ENCODE measurements around the gene GLCE. TPM values are rescaled to one million over a fixed set of nuclear protein-coding genes. Genes with fewer than 3 reads are reported as not detected.
"Not testable (repeated sequence)": the region's sequence is repeated elsewhere in the genome, so short reads cannot be mapped to it uniquely, and the experiment has no call there.

The GLCE gene
- total RNA-seq, 1 donor: 14.8 TPM

GRCh38 chr15:69169540-69169939, 9.1 kb downstream of the GLCE start:
- H3K4me3 ChIP-seq (ENCODE audit: insufficient read depth, low read length); H3K9me3 ChIP-seq (ENCODE audit: low read depth, low read length); H2AFZ ChIP-seq (ENCODE audit: low read length); H3K79me2 ChIP-seq (ENCODE audit: insufficient read depth, low read length); H3K36me3 ChIP-seq (ENCODE audit: insufficient read depth, low read length); H3K27me3 ChIP-seq (ENCODE audit: insufficient read depth, low read length); H3K4me1 ChIP-seq (ENCODE audit: insufficient read depth, low read length); H4K20me1 ChIP-seq (ENCODE audit: insufficient read depth, low read length); H3K27ac ChIP-seq (ENCODE audit: low read depth, low read length); DNase-seq (ENCODE audit: insufficient read length, low spot score, missing footprints); H3K4me2 ChIP-seq (ENCODE audit: insufficient read depth, low read length): not testable (repeated sequence)

- no peaks in the 10 kb centered on the region for H3K79me2 ChIP-seq (ENCODE audit: insufficient read depth, low read length)
- TF ChIP-seq, protein P1, sequence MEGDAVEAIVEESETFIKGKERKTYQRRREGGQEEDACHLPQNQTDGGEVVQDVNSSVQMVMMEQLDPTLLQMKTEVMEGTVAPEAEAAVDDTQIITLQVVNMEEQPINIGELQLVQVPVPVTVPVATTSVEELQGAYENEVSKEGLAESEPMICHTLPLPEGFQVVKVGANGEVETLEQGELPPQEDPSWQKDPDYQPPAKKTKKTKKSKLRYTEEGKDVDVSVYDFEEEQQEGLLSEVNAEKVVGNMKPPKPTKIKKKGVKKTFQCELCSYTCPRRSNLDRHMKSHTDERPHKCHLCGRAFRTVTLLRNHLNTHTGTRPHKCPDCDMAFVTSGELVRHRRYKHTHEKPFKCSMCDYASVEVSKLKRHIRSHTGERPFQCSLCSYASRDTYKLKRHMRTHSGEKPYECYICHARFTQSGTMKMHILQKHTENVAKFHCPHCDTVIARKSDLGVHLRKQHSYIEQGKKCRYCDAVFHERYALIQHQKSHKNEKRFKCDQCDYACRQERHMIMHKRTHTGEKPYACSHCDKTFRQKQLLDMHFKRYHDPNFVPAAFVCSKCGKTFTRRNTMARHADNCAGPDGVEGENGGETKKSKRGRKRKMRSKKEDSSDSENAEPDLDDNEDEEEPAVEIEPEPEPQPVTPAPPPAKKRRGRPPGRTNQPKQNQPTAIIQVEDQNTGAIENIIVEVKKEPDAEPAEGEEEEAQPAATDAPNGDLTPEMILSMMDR (IDR thresholded peaks at IDR 0.05; ENCODE audit: extremely low read depth, low read depth, low read length): no peak
- H3K27ac ChIP-seq (ENCODE audit: low read depth, low read length): no peak overlapping the region
- DNase-seq (ENCODE audit: insufficient read length, low spot score, missing footprints): no peak
- no peaks in the 10 kb centered on the region for H3K36me3 ChIP-seq (ENCODE audit: insufficient read depth, low read length)
- H3K4me3 ChIP-seq (ENCODE audit: insufficient read depth, low read length): no peak overlapping the region
- H2AFZ ChIP-seq (ENCODE audit: low read length): no peak overlapping the region
- no peaks in the 10 kb centered on the region for H3K9me3 ChIP-seq (ENCODE audit: low read depth, low read length)
- H4K20me1 ChIP-seq (ENCODE audit: insufficient read depth, low read length): no peaks in the 10 kb centered on the region
- H3K27me3 ChIP-seq (ENCODE audit: insufficient read depth, low read length): no peaks in the 10 kb centered on the region
- H3K4me1 ChIP-seq (ENCODE audit: insufficient read depth, low read length): no peaks in the 10 kb centered on the region
- H3K4me2 ChIP-seq (ENCODE audit: insufficient read depth, low read length): no peak overlapping the region
These were observed 10.2 kb downstream of the GLCE start for GRCh38 chr15:69170597-69170996.

DNA sequence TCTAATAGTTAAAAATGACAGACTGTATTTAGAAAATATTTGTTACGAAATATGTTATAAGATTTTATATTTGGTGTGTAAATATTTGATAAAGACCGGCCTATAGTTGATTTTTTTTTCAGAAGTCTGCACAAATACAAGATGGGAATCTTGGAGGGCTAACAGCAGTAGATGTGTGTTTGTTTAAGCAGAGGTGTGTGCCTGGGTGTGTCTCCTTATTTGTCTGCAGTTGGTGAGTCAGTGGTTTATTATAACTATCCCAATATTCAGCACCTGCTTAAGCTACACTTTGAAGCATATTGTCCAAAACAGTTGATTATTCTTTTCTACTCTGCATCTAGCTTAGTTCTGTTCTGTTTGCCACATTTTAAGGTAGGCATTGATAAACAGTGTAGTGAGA, 12.4 kb downstream of the GLCE start:
- H2AFZ ChIP-seq (ENCODE audit: low read length): no peak overlapping the region
- H3K9me3 ChIP-seq (ENCODE audit: low read depth, low read length): no peaks in the 10 kb centered on the region
- no peak for DNase-seq (ENCODE audit: insufficient read length, low spot score, missing footprints)
- H3K27me3 ChIP-seq (ENCODE audit: insufficient read depth, low read length): no peaks in the 10 kb centered on the region
- H3K4me1 ChIP-seq (ENCODE audit: insufficient read depth, low read length): no peaks in the 10 kb centered on the region
- no peak overlapping the region for H3K4me2 ChIP-seq (ENCODE audit: insufficient read depth, low read length)
- no peak overlapping the region for H3K4me3 ChIP-seq (ENCODE audit: insufficient read depth, low read length)
- H3K36me3 ChIP-seq (ENCODE audit: insufficient read depth, low read length): no peaks in the 10 kb centered on the region
- TF ChIP-seq, protein P1 (IDR thresholded peaks at IDR 0.05; ENCODE audit: extremely low read depth, low read depth, low read length): no peak
- no peaks in the 10 kb centered on the region for H3K79me2 ChIP-seq (ENCODE audit: insufficient read depth, low read length)
- no peak overlapping the region for H3K27ac ChIP-seq (ENCODE audit: low read depth, low read length)
- H4K20me1 ChIP-seq (ENCODE audit: insufficient read depth, low read length): no peaks in the 10 kb centered on the region

DNA sequence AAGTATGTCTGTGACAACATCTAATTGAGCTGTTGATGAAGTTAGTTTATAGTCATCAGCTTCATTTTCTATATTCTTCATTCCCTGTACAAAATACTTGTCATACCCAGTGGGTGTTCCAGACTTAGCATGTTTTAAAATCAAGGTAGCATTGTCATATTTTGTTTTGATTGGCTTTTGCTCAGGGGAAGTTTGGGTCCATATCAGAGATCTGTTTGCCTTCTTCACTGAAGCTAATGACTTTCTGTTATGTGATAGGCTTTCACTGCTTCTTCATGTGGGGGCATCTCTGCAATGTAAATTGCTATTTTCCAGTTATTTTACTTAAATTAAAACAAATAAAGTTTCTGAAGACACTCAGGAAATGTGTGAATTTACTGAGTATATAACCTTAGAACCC, 15.1 kb downstream of the GLCE start:
- Histone ChIP-seq H3K36me3 (ENCODE audit: insufficient read depth, low read length) (no peaks in the 10 kb centered on the region), H3K79me2 (ENCODE audit: insufficient read depth, low read length) (no peaks in the 10 kb centered on the region), H2AFZ (ENCODE audit: low read length) (no peak overlapping the region), H3K4me3 (ENCODE audit: insufficient read depth, low read length) (no peak overlapping the region), H4K20me1 (ENCODE audit: insufficient read depth, low read length) (no peaks in the 10 kb centered on the region), H3K4me2 (ENCODE audit: insufficient read depth, low read length) (no peak overlapping the region), H3K9me3 (ENCODE audit: low read depth, low read length) (no peaks in the 10 kb centered on the region), H3K4me1 (ENCODE audit: insufficient read depth, low read length) (no peaks in the 10 kb centered on the region), H3K27me3 (ENCODE audit: insufficient read depth, low read length) (no peaks in the 10 kb centered on the region), H3K27ac (ENCODE audit: low read depth, low read length) (no peak overlapping the region)
- no peak for DNase-seq (ENCODE audit: insufficient read length, low spot score, missing footprints)
- TF ChIP-seq, protein P1 (IDR thresholded peaks at IDR 0.05; ENCODE audit: extremely low read depth, low read depth, low read length): no peak
